BJ (cell line): ENCODE data around the gene CDAN1. TPM values are rescaled to one million over a fixed set of nuclear protein-coding genes. Genes with fewer than 3 reads are reported as not detected.
A peak's percentile ranks its signal among the peaks of the same experiment; 100 is the strongest.

Experiments
- CTCF ChIA-PET: fragments of 350-600 bp; formaldehyde crosslinking; extraction: SDS; loops from one replicate; lab custom pipeline; 2021; ENCODE audit warnings: antibody characterized with exemption, inconsistent platforms; lab: Yijun Ruan, JAX
- POLR2A ChIA-PET: fragments of 300-600 bp; sonication (Branson Sonifier 250); formaldehyde crosslinking; extraction: SDS; loops from one replicate; lab custom pipeline; 2021; ENCODE audit warnings: antibody characterized with exemption; lab: Charles Lee
- DNase-seq: peaks from one replicate; pipeline ENCODE4 v3.0.0-alpha.2; 2011; ENCODE audit warnings: low read depth
- H3K27me3 ChIP-seq: 2 replicates; pipeline ENCODE4 v1.6.0; 2011; ENCODE audit warnings: low read length; ENCODE audit not compliant: control insufficient read depth, insufficient read depth
- H3K36me3 ChIP-seq: 2 replicates; pipeline ENCODE4 v1.5.1; 2011; ENCODE audit warnings: low read length; ENCODE audit not compliant: control insufficient read depth, insufficient read depth
- H3K4me3 ChIP-seq: 2 replicates; pipeline ENCODE4 v1.5.1; 2011; ENCODE audit warnings: low read depth, mild to moderate bottlenecking, control low read depth, low read length
- polyA minus RNA-seq: library from RNA; depleted of rRNA, polyadenylated mRNA; stranded (reverse); fragments of >200 nt; gene quantifications from 2 replicates; pipeline ENCODE4 v1.2.3, GENCODE V29; 2011; rRNA and poly(A)+ RNA removed
- polyA plus RNA-seq: library from polyadenylated mRNA; depleted of rRNA; stranded (reverse); fragments of >200 nt; gene quantifications from 2 replicates; pipeline ENCODE4 v1.2.3, GENCODE V29; 2011; rRNA removed
- TF ChIP-seq, protein P1 (sequence below): IDR thresholded peaks from 2 replicates; pipeline ENCODE4 v1.5.1; 2011; ENCODE audit warnings: low read depth, mild to moderate bottlenecking, control low read depth, inconsistent platforms, low read length, moderate library complexity; ENCODE audit not compliant: insufficient read depth

The CDAN1 gene, protein sequence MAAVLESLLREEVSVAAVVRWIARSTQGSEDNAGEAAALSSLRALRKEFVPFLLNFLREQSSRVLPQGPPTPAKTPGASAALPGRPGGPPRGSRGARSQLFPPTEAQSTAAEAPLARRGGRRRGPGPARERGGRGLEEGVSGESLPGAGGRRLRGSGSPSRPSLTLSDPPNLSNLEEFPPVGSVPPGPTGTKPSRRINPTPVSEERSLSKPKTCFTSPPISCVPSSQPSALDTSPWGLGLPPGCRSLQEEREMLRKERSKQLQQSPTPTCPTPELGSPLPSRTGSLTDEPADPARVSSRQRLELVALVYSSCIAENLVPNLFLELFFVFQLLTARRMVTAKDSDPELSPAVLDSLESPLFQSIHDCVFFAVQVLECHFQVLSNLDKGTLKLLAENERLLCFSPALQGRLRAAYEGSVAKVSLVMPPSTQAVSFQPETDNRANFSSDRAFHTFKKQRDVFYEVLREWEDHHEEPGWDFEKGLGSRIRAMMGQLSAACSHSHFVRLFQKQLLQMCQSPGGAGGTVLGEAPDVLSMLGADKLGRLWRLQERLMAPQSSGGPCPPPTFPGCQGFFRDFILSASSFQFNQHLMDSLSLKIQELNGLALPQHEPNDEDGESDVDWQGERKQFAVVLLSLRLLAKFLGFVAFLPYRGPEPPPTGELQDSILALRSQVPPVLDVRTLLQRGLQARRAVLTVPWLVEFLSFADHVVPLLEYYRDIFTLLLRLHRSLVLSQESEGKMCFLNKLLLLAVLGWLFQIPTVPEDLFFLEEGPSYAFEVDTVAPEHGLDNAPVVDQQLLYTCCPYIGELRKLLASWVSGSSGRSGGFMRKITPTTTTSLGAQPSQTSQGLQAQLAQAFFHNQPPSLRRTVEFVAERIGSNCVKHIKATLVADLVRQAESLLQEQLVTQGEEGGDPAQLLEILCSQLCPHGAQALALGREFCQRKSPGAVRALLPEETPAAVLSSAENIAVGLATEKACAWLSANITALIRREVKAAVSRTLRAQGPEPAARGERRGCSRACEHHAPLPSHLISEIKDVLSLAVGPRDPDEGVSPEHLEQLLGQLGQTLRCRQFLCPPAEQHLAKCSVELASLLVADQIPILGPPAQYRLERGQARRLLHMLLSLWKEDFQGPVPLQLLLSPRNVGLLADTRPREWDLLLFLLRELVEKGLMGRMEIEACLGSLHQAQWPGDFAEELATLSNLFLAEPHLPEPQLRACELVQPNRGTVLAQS
- polyA plus RNA-seq (4.3 TPM in 2 replicates), polyA minus RNA-seq (4.2 and 5.1 TPM in 2 replicates)

DNA sequence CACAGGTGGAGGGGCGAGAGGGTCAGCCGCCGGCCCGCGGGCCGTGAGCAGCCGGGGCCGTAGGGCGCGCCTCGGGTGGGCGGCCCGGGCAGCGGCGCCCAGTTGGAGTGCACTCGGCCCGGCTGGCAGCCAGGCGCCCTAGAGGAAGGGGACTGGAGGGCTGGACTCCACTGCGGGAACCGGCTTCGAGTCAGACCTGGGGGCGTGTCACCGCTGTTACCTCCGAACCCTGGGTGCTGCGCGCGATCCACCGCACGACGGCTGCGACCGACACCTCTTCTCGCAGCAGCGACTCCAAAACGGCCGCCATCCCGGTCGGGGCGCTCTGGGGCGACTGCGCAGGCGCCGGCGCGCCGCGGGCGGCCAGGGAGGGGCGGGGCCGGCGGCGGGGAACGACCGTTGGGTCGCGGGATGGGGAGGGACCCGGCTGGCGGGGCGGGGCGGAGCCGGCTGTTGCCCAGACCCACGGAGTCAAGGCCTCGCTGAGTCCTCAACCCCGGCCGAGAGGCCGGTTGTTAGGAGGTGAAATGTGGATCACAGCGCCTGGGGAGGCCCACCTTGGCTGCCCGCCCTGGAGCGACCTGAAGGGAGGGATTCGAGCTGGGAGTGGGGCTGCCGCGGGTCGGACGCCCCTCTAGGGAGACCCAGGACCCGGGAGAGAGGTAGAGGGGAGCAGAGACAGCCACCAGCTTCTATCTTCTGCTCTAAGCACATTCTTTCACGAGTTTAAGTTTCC, at the start of gene CDAN1:
Gene CDAN1 (minus strand): TSS at position 336 of the 736 bp plus-strand sequence. CDS start 26 bp downstream, at position 310.
- peak; percentile 26 for DNase-seq
- POLR2A ChIA-PET = interaction anchor here (0.5 kb wide), 1 partner anchor 257 kb away, joined by 4 read pairs; no protein-coding TSS in a partner anchor
- Histone ChIP-seq H3K27me3 (no peaks in the 10 kb centered on the region), H3K36me3 (peaks cover 14% of the 10 kb centered on the region), H3K4me3 (peak within 1 kb of the TSS; percentile 80)
- TF ChIP-seq, protein P1, sequence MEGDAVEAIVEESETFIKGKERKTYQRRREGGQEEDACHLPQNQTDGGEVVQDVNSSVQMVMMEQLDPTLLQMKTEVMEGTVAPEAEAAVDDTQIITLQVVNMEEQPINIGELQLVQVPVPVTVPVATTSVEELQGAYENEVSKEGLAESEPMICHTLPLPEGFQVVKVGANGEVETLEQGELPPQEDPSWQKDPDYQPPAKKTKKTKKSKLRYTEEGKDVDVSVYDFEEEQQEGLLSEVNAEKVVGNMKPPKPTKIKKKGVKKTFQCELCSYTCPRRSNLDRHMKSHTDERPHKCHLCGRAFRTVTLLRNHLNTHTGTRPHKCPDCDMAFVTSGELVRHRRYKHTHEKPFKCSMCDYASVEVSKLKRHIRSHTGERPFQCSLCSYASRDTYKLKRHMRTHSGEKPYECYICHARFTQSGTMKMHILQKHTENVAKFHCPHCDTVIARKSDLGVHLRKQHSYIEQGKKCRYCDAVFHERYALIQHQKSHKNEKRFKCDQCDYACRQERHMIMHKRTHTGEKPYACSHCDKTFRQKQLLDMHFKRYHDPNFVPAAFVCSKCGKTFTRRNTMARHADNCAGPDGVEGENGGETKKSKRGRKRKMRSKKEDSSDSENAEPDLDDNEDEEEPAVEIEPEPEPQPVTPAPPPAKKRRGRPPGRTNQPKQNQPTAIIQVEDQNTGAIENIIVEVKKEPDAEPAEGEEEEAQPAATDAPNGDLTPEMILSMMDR = no peak
- CTCF ChIA-PET = interaction anchor here (0.7 to 3.9 kb wide), 3 partner anchors 186 to 218 kb away, joined by 3 to 12 read pairs (median 5); no protein-coding TSS in a partner anchor

DNA sequence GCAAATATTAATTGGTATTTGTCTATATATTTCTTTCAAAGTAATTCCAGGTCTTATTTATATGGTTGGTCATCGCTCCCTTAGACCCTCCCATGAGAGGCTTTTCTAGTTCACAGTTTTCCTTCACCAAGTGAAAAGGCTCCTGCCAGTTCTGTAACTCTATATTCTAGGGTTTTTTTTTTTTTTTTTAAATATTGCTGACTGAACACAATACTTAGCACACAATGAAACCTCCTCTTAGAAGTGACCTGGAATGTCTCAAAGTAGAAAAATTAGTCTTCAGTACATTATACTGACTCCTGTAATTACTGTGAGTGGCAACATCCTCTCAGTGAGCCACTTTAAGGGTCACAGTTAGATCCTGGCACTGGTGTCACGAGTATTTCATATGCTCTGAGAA, 48.6 kb upstream of the CDAN1 start:
- Histone ChIP-seq H3K27me3 (no peaks in the 10 kb centered on the region), H3K4me3 (no peak overlapping the region), H3K36me3 (0 out of 2 replicates have a peak, but pooled peaks cover 1% of the 10 kb centered on the region)
- ChIA-PET POLR2A (no interaction called here), CTCF (no interaction called here)
- no peak for DNase-seq
- TF ChIP-seq, protein P1 = no peak

DNA sequence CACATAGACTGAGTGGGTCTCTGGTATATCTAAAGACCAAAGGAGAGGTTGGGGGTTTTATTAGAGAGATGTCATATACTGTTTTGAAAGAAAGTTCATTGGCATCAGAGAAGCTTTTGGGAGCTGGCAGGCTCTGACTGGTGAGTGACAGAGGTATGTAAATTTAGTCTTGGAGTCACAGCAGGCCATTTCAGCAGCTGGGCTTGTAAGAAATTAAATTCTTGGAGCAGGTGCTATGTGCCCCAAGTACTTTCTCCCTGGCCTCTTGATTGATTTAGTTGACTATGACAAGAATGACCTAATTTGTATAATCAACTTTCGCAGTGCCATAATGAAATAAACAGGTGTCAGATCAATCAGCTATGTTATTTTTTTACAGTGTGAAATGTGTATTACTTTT, 47.8 kb upstream of the CDAN1 start:
- no peaks in the 10 kb centered on the region for H3K27me3 ChIP-seq
- H3K36me3 ChIP-seq = 0 out of 2 replicates have a peak, but pooled peaks cover 1% of the 10 kb centered on the region
- DNase-seq = no peak
- ChIA-PET CTCF (no interaction called here), POLR2A (no interaction called here)
- TF ChIP-seq, protein P1 = no peak
- no peak overlapping the region for H3K4me3 ChIP-seq

DNA sequence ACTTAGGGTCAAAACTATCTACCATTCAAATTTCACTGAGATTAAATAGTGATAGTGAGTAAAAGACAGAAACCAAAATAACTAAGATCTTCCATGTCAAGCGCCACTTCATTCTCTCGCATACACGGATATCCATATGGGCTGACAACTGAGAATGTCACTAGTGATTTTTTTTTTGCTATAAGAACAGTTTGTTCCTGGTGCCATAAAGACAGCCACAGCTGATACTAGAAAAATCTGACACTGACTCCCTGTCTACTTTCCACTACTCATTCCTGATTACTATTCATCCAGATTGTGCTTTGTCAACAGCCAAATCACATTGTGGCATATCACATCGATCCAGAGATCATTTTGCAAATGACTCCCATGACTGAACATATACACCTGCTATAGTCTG, 45.8 kb upstream of the CDAN1 start:
- H3K36me3 ChIP-seq = peaks cover 1% of the 10 kb centered on the region; the same call in 1 of the 2 replicates
- ChIA-PET POLR2A (no interaction called here), CTCF (interaction anchor here (1.2 kb wide), 1 partner anchor 15 kb away, joined by 4 read pairs; no protein-coding TSS in a partner anchor)
- DNase-seq = no peak
- no peak overlapping the region for H3K4me3 ChIP-seq
- TF ChIP-seq, protein P1 = no peak
- no peaks in the 10 kb centered on the region for H3K27me3 ChIP-seq
